T-cell (primary cell): ENCODE results near the gene TEKTIP1. TPM values are rescaled to one million over a fixed set of nuclear protein-coding genes. Genes with fewer than 3 reads are reported as not detected.
A peak's percentile ranks its signal among the peaks of the same experiment; 100 is the strongest.

ENCODE experiments used
- ATAC-seq, 4 experiments: fragments of 200-7000 bp in 3 of 4; fragments of 150-1000 bp in 1 of 4; cut with Tn5 transposase; replicated peaks in 1 of 4; 1 replicate in 3 of 4; 2 replicates in 1 of 4; pipeline ENCODE4 v1.10.0; 2021; ENCODE audit warnings: moderate library complexity in 3 of 4, mild to moderate bottlenecking in 2 of 4, moderate number of reproducible peaks in 1 of 4
- CTCF ChIA-PET, 2 donors: fragments of 300-600 bp; sonication (Branson Sonifier 250); formaldehyde crosslinking; loops; one replicate each; lab custom pipeline; 2022; ENCODE audit warnings: antibody characterized with exemption in 2 of 2; lab: Charles Lee
- POLR2A ChIA-PET, 2 donors: fragments of 300-600 bp; sonication (Branson Sonifier 250); formaldehyde crosslinking; loops; one replicate each; lab custom pipeline; 2022; ENCODE audit warnings: antibody characterized with exemption in 2 of 2; lab: Charles Lee
- DNase-seq, 35 experiments: peaks; one replicate each; pipeline versions ENCODE4 v3.0.0 to v3.0.0-alpha.2; 2013 to 2023
- H3K27ac ChIP-seq: one replicate; pipeline ENCODE4 v1.5.1; 2013; ENCODE audit warnings: low read length
- H3K27me3 ChIP-seq, 2 experiments: replicated peaks in 1 of 2; 1 replicate in 1 of 2; 2 replicates in 1 of 2; pipeline versions ENCODE4 v1.6.1 to v1.7.0; 2013; ENCODE audit warnings: low read length in 1 of 2, mixed read lengths in 1 of 2; ENCODE audit not compliant: control insufficient read depth in 2 of 2, insufficient read depth in 2 of 2; ENCODE audit errors: extremely low read depth in 1 of 2
- H3K36me3 ChIP-seq, 2 donors: 1 replicate in 1 of 2; 2 replicates in 1 of 2; pipeline versions ENCODE4 v1.6.1 to v1.7.0; 2013; ENCODE audit warnings: low read length in 1 of 2; ENCODE audit not compliant: control insufficient read depth in 2 of 2, insufficient read depth in 1 of 2; ENCODE audit errors: extremely low read depth in 1 of 2
- H3K4me1 ChIP-seq, 2 experiments: 1 replicate in 1 of 2; 2 replicates in 1 of 2; pipeline versions ENCODE4 v1.6.1 to v1.7.0; 2013; ENCODE audit warnings: low read length in 2 of 2, mixed read lengths in 1 of 2; ENCODE audit not compliant: insufficient read depth in 2 of 2, control insufficient read depth in 1 of 2; ENCODE audit errors: extremely low read depth in 1 of 2
- H3K4me3 ChIP-seq, 2 donors: 1 replicate in 1 of 2; 2 replicates in 1 of 2; pipeline versions ENCODE4 v1.5.1 to v1.7.0; 2013; ENCODE audit warnings: mild to moderate bottlenecking in 2 of 2, low read length in 1 of 2, moderate library complexity in 1 of 2; ENCODE audit not compliant: control insufficient read depth in 1 of 2; ENCODE audit errors: extremely low read depth in 1 of 2
- H3K9me3 ChIP-seq: 2 replicates; pipeline ENCODE4 v1.7.0; 2013
- H3K27ac Mint-ChIP-seq, 2 donors: one replicate each; pipeline ENCODE4 v1.8.0; 2020 to 2021; ENCODE audit warnings: mild to moderate bottlenecking in 2 of 2, mixed read lengths in 2 of 2
- H3K27me3 Mint-ChIP-seq, 2 donors: one replicate each; pipeline ENCODE4 v1.8.0; 2021 to 2022; ENCODE audit warnings: mixed read lengths in 2 of 2
- H3K36me3 Mint-ChIP-seq: one replicate; pipeline ENCODE4 v1.8.0; 2021; ENCODE audit warnings: mixed read lengths
- H3K4me1 Mint-ChIP-seq, 3 donors: one replicate each; pipeline ENCODE4 v1.8.0; 2020 to 2022; ENCODE audit warnings: mixed read lengths in 3 of 3, mild to moderate bottlenecking in 1 of 3
- H3K4me3 Mint-ChIP-seq, 3 donors: one replicate each; pipeline ENCODE4 v1.8.0; 2020 to 2022; ENCODE audit warnings: mild to moderate bottlenecking in 3 of 3, mixed read lengths in 3 of 3, moderate library complexity in 3 of 3
- H3K9me3 Mint-ChIP-seq, 3 donors: one replicate each; pipeline ENCODE4 v1.8.0; 2020 to 2022; ENCODE audit warnings: mixed read lengths in 3 of 3
- WGBS: methylation state at CpG from one replicate; pipeline ENCODE4 v1.1.5; 2013; ENCODE audit warnings: missing lambda C conversion rate; ENCODE audit not compliant: insufficient coverage; 5-methylcytosine and 5-hydroxymethylcytosine counted together
- total RNA-seq, 35 experiments: library from RNA in 6 of 35; stranded (reverse) in 6 of 35; fragments of 120-200 nt in 1 of 35; gene quantifications; one replicate each; pipeline versions ENCODE4 v1.2.1 to v1.2.4 and lab custom pipeline; 2013 to 2026

Gene TEKTIP1
- total RNA-seq, 5 donors from 2014 or later (not counting 1 experiment from before 2014, with no cell fraction given), result 7.7 to 12.4 (median 10.3) TPM

GRCh38 chr19:3511506-3512251 lies 27.3 kb upstream of the TEKTIP1 start:
- Mint-ChIP-seq H3K27me3 (no peaks in the 10 kb centered on the region), H3K4me1 (peaks cover 47 to 81% (median 68%) of the 10 kb centered on the region in 3 donors), H3K4me3 (no peak overlapping the region), H3K27ac (no peak overlapping the region), H3K36me3 (peaks cover 8% of the 10 kb centered on the region), H3K9me3 (no peaks in the 10 kb centered on the region)
- no peak overlapping the region for H3K27ac ChIP-seq
- peaks cover 5 to 87% of the 10 kb centered on the region in 2 experiments for H3K4me1 ChIP-seq
- CTCF ChIA-PET, result no interaction called here
- 94% methylated on average over 20 of the region's 26 CpGs for WGBS
- H3K27me3 ChIP-seq, result no peaks in the 10 kb centered on the region
- peaks cover 12 to 28% of the 10 kb centered on the region in 2 donors for H3K36me3 ChIP-seq
- H3K4me3 ChIP-seq, result no peak overlapping the region
- no peaks in the 10 kb centered on the region for H3K9me3 ChIP-seq
- DNase-seq (no peak), ATAC-seq (no peak)
- POLR2A ChIA-PET, result no interaction called here

GRCh38 chr19:3512562-3513228 lies 26.3 kb upstream of the TEKTIP1 start:
- Histone ChIP-seq H3K27ac (no peak overlapping the region), H3K27me3 (no peaks in the 10 kb centered on the region), H3K4me1 (peaks cover 0 to 84% of the 10 kb centered on the region in 2 experiments), H3K9me3 (no peaks in the 10 kb centered on the region), H3K36me3 (peaks cover 12 to 28% of the 10 kb centered on the region in 2 donors), H3K4me3 (no peak overlapping the region)
- Mint-ChIP-seq H3K27me3 (no peaks in the 10 kb centered on the region), H3K36me3 (peaks cover 8% of the 10 kb centered on the region), H3K9me3 (no peaks in the 10 kb centered on the region), H3K27ac (no peak overlapping the region), H3K4me1 (peaks cover 37 to 80% (median 67%) of the 10 kb centered on the region in 3 donors), H3K4me3 (no peak overlapping the region)
- CTCF ChIA-PET, result no interaction called here
- 98% methylated on average over 6 of the region's 17 CpGs for WGBS
- ATAC-seq, result no peak
- DNase-seq, result no peak
- POLR2A ChIA-PET, result no interaction called here

- ChIA-PET CTCF (no interaction called here), POLR2A (no interaction called here)
- no peak for ATAC-seq
- Mint-ChIP-seq H3K4me3 (no peak overlapping the region), H3K36me3 (peaks cover 8% of the 10 kb centered on the region), H3K4me1 (peaks cover 33 to 76% (median 66%) of the 10 kb centered on the region in 3 donors), H3K27me3 (no peaks in the 10 kb centered on the region), H3K27ac (peak overlapping the region in 1 of 2 donors; percentile 34), H3K9me3 (no peaks in the 10 kb centered on the region)
- H3K27ac ChIP-seq, result no peak overlapping the region
- no peaks in the 10 kb centered on the region for H3K27me3 ChIP-seq
- H3K36me3 ChIP-seq, result peaks cover 12 to 30% of the 10 kb centered on the region in 2 donors
- DNase-seq, result no peak
- H3K9me3 ChIP-seq, result no peaks in the 10 kb centered on the region
- peaks cover 0 to 76% of the 10 kb centered on the region in 2 experiments for H3K4me1 ChIP-seq
- H3K4me3 ChIP-seq, result no peak overlapping the region
- WGBS, result 96% methylated on average over 18 of the region's 23 CpGs
Measured at GRCh38 chr19:3513229-3514140, 25.5 kb upstream of the TEKTIP1 start.

GRCh38 chr19:3514930-3515329 lies 24.0 kb upstream of the TEKTIP1 start:
- Mint-ChIP-seq H3K9me3 (no peaks in the 10 kb centered on the region), H3K36me3 (no peaks in the 10 kb centered on the region), H3K4me1 (peaks cover 18 to 64% (median 57%) of the 10 kb centered on the region in 3 donors), H3K27ac (peak overlapping the region in 1 of 2 donors; percentile 11), H3K27me3 (no peaks in the 10 kb centered on the region), H3K4me3 (no peak overlapping the region)
- CTCF ChIA-PET, result interaction anchor here in 1 of 2 donors (0.6 kb wide), 1 partner anchor 473 kb away, joined by 3 read pairs; no protein-coding TSS in a partner anchor
- Histone ChIP-seq H3K4me1 (peaks cover 0 to 71% of the 10 kb centered on the region in 2 experiments), H3K27me3 (no peaks in the 10 kb centered on the region), H3K4me3 (no peak overlapping the region), H3K9me3 (no peaks in the 10 kb centered on the region), H3K36me3 (peaks cover 5 to 32% of the 10 kb centered on the region in 2 donors), H3K27ac (no peak overlapping the region)
- 93% methylated on average over 11 of the region's 12 CpGs for WGBS
- POLR2A ChIA-PET, result no interaction called here
- no peak for ATAC-seq
- no peak for DNase-seq

GRCh38 chr19:3515891-3516422 lies 23.0 kb upstream of the TEKTIP1 start:
- H3K4me1 Mint-ChIP-seq, result peaks cover 18 to 56% (median 55%) of the 10 kb centered on the region in 3 donors
- Histone ChIP-seq H3K27ac (no peak overlapping the region), H3K4me3 (no peak overlapping the region), H3K36me3 (peaks cover 6 to 26% of the 10 kb centered on the region in 2 donors), H3K9me3 (no peaks in the 10 kb centered on the region), H3K4me1 (peaks cover 0 to 61% of the 10 kb centered on the region in 2 experiments), H3K27me3 (no peaks in the 10 kb centered on the region)
- H3K36me3 Mint-ChIP-seq, result peaks cover 2% of the 10 kb centered on the region
- DNase-seq (no peak), ATAC-seq (no peak)
- ChIA-PET POLR2A (interaction anchor here in 1 of 2 donors (0.6 kb wide), 1 partner anchor 10 kb away, joined by 6 read pairs; the partner anchor contains the start of gene FZR1), CTCF (no interaction called here)
- no peaks in the 10 kb centered on the region for H3K27me3 Mint-ChIP-seq
- no peaks in the 10 kb centered on the region for H3K9me3 Mint-ChIP-seq
- H3K27ac Mint-ChIP-seq, result peak overlapping the region in 1 of 2 donors; percentile 38
- 55% methylated on average over 7 of the region's 15 CpGs for WGBS
- H3K4me3 Mint-ChIP-seq, result peak overlapping the region in 1 of 3 donors; percentile 23
